A172 (cell line): ENCODE results near the gene SEPTIN5. TPM values are rescaled to one million over a fixed set of nuclear protein-coding genes. Genes with fewer than 3 reads are reported as not detected.

Source experiments
- total RNA-seq: library from RNA; depleted of rRNA; stranded (reverse); fragments of >200 nt; shearing (Covaris generic); gene quantifications from 2 replicates; pipeline ENCODE4 v1.2.3, GENCODE V29; 2014; rRNA removed

The SEPTIN5 gene
- total RNA-seq, 1 experiment from 2014 or later = 40.3 TPM

Other genes with a start within 250 kb of the SEPTIN5 start
- 64.8 and 73.0 TPM in 2 replicates for gene UFD1, start 235.3 kb upstream of the SEPTIN5 start, total RNA-seq
- 26.7 and 45.7 TPM in 2 replicates for gene CDC45, start 234.6 kb upstream of the SEPTIN5 start, total RNA-seq
- not detected in 2 replicates for gene CLDN5, start 190.1 kb upstream of the SEPTIN5 start, total RNA-seq
- 8.5 and 10.5 TPM in 2 replicates for gene GP1BB, start 9.0 kb downstream of the SEPTIN5 start, total RNA-seq
- gene TBX1, start 46.3 kb downstream of the SEPTIN5 start, total RNA-seq = 3.7 and 7.4 TPM in 2 replicates
- 8.9 and 9.6 TPM in 2 replicates for gene GNB1L, start 140.4 kb downstream of the SEPTIN5 start, total RNA-seq
- gene RTL10, start 140.4 kb downstream of the SEPTIN5 start, total RNA-seq = 8.5 and 11.7 TPM in 2 replicates
- gene COMT, start 227.3 kb downstream of the SEPTIN5 start, total RNA-seq = 91.9 and 130 TPM in 2 replicates
- 112 and 114 TPM in 2 replicates for gene TXNRD2, start 227.3 kb downstream of the SEPTIN5 start, total RNA-seq